Lower leg skin (tissue), 4 donors: Measurements from ENCODE around the gene PSMB9. TPM values are rescaled to one million over a fixed set of nuclear protein-coding genes. Genes with fewer than 3 reads are reported as not detected.

Experiments used
- DNase-seq, 2 donors: peaks; one replicate each; pipeline ENCODE4 v3.0.0-alpha.2; 2019; ENCODE audit warnings: low spot score in 2 of 2
- H3K4me3 ChIP-seq: fragments of 200-600 bp; sonication (generic); 2 replicates; pipeline ENCODE4 v1.5.1; 2017; ENCODE audit warnings: mild to moderate bottlenecking, low read depth; ENCODE audit not compliant: poor library complexity, severe bottlenecking
- POLR2A ChIP-seq, 2 donors: fragments of 450-650 bp; IDR thresholded peaks; one replicate each; pipeline ENCODE4 v1.6.1; 2016 to 2017; ENCODE audit warnings: antibody characterized with exemption in 2 of 2, mild to moderate bottlenecking in 1 of 2, moderate library complexity in 1 of 2
- WGBS, 2 donors: methylation state at CpG; one replicate each; pipeline ENCODE4 v1.1.5; 2018; 5-methylcytosine and 5-hydroxymethylcytosine counted together
- intact Hi-C: fragments of 100-400 bp; cut with DNase I; formaldehyde crosslinking; loops from one replicate; pipeline ENCODE4 v1.15.0; 2023; ENCODE audit warnings: low total_unique reads
- total RNA-seq, 4 donors: library from RNA; depleted of rRNA; stranded (reverse); fragments of >200 nt; gene quantifications; one replicate each; pipeline ENCODE4 v1.1.0, GENCODE V29; 2016
- TF ChIP-seq, protein P1 (sequence below), 3 donors: fragments of 450-650 bp; IDR thresholded peaks; one replicate each; pipeline ENCODE4 v1.5.1; 2016; ENCODE audit warnings: antibody characterized with exemption in 3 of 3, mild to moderate bottlenecking in 3 of 3, moderate library complexity in 2 of 3

The PSMB9 gene
- total RNA-seq, 4 donors from 2014 or later: 25.4 to 29.9 (median 28.1) TPM

DNA sequence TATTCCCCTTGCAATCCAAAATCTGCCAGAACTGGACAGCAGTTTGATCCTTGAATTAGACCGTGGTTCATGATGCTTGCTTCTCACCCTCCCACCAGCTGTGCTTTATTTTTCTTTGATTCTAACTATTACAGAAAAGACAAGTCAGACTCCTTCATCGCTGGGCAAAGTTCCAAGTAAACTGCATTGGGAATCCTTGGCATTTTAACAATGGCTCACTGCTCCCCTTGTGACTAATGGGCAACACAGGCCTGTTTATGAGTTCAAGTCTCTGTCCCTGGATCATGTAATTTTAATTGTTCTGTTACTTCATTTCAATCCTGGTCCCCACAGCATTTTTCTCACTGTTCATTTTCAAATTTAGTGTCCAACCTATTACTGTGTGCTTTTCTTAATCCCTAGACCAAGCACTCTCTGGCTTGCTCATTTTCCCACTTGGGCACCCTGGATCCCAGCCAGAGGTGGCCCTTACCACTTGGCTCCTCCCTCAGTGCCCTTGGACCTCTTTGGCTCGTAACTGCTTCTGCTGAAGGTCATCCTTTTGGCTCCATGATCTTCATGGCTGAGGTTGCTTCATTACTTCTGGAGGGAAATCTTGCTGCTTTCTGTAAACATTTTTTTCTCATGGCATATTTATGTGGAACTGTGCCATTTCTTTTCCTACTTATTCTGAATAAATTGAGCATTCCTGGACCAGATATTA, 32.8 kb downstream of the PSMB9 start:
- 37 to 47% methylated on average over 3 of the region's 3 CpGs for WGBS, 2 donors
- no peak for DNase-seq
- no peak for TF ChIP-seq POLR2A (IDR thresholded peaks at IDR 0.05)
- TF ChIP-seq, protein P1, sequence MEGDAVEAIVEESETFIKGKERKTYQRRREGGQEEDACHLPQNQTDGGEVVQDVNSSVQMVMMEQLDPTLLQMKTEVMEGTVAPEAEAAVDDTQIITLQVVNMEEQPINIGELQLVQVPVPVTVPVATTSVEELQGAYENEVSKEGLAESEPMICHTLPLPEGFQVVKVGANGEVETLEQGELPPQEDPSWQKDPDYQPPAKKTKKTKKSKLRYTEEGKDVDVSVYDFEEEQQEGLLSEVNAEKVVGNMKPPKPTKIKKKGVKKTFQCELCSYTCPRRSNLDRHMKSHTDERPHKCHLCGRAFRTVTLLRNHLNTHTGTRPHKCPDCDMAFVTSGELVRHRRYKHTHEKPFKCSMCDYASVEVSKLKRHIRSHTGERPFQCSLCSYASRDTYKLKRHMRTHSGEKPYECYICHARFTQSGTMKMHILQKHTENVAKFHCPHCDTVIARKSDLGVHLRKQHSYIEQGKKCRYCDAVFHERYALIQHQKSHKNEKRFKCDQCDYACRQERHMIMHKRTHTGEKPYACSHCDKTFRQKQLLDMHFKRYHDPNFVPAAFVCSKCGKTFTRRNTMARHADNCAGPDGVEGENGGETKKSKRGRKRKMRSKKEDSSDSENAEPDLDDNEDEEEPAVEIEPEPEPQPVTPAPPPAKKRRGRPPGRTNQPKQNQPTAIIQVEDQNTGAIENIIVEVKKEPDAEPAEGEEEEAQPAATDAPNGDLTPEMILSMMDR (IDR thresholded peaks at IDR 0.05): no peak
- H3K4me3 ChIP-seq: no peak overlapping the region
- intact Hi-C loops: loop anchor here (10.0 kb wide), 1 partner anchor 98 kb away; no protein-coding TSS in a partner anchor

DNA sequence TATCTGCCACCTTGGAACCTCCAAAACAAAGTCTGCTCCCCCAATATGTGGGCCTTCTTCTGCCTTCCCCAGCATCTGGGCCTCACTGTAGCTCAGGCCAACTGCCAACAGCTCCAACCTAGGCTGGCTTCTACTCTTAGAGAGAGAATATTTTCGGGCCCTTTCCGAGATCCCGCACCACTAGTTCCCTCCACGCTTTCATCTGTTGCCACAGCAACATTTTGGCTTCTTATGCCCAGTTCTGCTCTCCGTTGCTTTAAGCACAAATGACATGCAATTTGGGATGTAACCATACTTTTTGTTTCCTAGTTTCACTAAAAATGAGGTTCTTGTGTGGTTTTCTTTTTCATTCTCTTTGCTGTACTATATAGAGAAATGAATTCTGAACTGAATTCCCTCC, 33.6 kb downstream of the PSMB9 start:
- H3K4me3 ChIP-seq: no peak overlapping the region
- WGBS, 2 donors: 74 to 79% methylated on average over 5 of the region's 5 CpGs
- intact Hi-C loops: loop anchor here (10.0 kb wide), 1 partner anchor 97 kb away; no protein-coding TSS in a partner anchor
- DNase-seq: no peak
- TF ChIP-seq POLR2A (IDR thresholded peaks at IDR 0.05): no peak
- TF ChIP-seq, protein P1 (IDR thresholded peaks at IDR 0.05): no peak

DNA sequence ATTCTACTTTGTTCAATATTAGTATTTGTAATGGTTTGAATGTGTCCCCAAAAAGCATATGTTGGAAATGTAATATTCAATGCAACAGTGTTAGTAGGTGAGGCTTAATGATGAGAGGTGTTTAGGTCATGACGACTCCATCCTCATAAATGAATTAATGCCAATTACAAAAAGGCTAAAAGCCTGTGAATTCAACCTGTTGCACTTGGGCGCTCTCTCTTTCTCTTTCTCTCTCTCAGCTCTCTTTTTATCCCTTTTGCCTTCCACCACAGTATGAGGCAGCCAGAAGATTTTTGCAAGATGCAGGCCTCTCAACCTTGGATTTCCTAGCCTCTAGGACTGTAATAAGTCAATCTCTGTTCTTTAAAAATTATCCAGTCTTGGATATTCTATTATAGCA, 34.6 kb downstream of the PSMB9 start:
- H3K4me3 ChIP-seq: no peak overlapping the region
- intact Hi-C loops: loop anchor here (10.0 kb wide), 1 partner anchor 96 kb away; no protein-coding TSS in a partner anchor
- DNase-seq: no peak
- 72 to 94% methylated on average over 2 of the region's 2 CpGs for WGBS, 2 donors
- TF ChIP-seq POLR2A (IDR thresholded peaks at IDR 0.05): no peak
- TF ChIP-seq, protein P1 (IDR thresholded peaks at IDR 0.05): no peak

DNA sequence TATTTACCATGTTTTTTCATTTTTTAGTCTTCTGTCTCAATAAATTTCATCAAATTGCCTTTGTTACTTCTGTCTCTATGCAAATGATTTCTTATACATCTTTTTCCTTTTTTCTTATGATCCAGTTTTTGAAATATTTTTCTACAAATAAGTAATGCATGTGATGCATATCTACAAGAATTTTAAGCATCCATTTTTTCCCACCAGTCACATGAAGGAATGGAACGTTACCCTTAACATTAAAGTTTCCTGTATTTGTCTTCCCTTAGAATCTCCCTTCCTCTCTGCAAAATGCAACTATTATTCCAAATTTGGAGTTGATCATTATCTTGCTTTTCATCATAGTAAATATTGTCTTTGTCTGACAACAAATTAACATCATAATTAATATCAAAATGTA, 35.5 kb downstream of the PSMB9 start:
- no peak for DNase-seq
- intact Hi-C loops: loop anchor here (10.0 kb wide), 1 partner anchor 95 kb away; no protein-coding TSS in a partner anchor
- WGBS, 2 donors: 34 to 49% methylated on average over 1 of the region's 1 CpG
- H3K4me3 ChIP-seq: no peak overlapping the region
- TF ChIP-seq POLR2A (IDR thresholded peaks at IDR 0.05): no peak
- TF ChIP-seq, protein P1 (IDR thresholded peaks at IDR 0.05): no peak

DNA sequence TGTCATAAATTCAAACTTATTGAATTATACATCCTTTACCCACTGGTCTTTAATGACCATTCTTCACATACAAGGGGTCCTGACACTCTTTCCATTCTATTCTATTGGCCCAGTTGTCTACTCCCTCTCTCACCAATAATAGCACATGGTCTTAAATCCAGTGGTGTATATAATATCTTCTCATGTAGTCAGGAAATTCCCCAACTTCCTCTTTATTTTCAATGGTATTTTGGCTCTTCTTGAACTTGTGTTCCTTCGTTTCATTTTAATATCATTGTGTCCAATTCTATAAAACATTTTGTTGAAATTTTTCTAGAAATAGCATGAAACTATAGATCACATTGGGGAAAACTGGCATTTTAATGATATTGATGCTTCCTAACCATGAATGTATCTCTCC, 36.8 kb downstream of the PSMB9 start:
- WGBS, 2 donors: 44 to 46% methylated on average over 1 of the region's 1 CpG
- DNase-seq: no peak
- TF ChIP-seq, protein P1 (IDR thresholded peaks at IDR 0.05): no peak
- intact Hi-C loops: no loop called here
- no peak overlapping the region for H3K4me3 ChIP-seq
